ENCODE measurements around the gene TARS1.

The TARS1 gene

GRCh38 chr5:33487236-33487635 is 46.5 kb downstream of the TARS1 start:
- Histone ChIP-seq H3K4me3 (no peak overlapping the region), H3K27ac (no peak overlapping the region), H3K36me3 (no peaks in the 10 kb centered on the region), H3K9me3 (no peaks in the 10 kb centered on the region), H3K4me1 (peaks cover 0 to 7% (median 0%) of the 10 kb centered on the region in 4 donors), H3K27me3 (no peaks in the 10 kb centered on the region)
- TF ChIP-seq, protein P1, sequence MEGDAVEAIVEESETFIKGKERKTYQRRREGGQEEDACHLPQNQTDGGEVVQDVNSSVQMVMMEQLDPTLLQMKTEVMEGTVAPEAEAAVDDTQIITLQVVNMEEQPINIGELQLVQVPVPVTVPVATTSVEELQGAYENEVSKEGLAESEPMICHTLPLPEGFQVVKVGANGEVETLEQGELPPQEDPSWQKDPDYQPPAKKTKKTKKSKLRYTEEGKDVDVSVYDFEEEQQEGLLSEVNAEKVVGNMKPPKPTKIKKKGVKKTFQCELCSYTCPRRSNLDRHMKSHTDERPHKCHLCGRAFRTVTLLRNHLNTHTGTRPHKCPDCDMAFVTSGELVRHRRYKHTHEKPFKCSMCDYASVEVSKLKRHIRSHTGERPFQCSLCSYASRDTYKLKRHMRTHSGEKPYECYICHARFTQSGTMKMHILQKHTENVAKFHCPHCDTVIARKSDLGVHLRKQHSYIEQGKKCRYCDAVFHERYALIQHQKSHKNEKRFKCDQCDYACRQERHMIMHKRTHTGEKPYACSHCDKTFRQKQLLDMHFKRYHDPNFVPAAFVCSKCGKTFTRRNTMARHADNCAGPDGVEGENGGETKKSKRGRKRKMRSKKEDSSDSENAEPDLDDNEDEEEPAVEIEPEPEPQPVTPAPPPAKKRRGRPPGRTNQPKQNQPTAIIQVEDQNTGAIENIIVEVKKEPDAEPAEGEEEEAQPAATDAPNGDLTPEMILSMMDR (IDR thresholded peaks at IDR 0.05): no peak
- DNase-seq: no peak
- intact Hi-C loops (cut with DNase I; ENCODE audit: low total_unique reads): no loop called here

DNA sequence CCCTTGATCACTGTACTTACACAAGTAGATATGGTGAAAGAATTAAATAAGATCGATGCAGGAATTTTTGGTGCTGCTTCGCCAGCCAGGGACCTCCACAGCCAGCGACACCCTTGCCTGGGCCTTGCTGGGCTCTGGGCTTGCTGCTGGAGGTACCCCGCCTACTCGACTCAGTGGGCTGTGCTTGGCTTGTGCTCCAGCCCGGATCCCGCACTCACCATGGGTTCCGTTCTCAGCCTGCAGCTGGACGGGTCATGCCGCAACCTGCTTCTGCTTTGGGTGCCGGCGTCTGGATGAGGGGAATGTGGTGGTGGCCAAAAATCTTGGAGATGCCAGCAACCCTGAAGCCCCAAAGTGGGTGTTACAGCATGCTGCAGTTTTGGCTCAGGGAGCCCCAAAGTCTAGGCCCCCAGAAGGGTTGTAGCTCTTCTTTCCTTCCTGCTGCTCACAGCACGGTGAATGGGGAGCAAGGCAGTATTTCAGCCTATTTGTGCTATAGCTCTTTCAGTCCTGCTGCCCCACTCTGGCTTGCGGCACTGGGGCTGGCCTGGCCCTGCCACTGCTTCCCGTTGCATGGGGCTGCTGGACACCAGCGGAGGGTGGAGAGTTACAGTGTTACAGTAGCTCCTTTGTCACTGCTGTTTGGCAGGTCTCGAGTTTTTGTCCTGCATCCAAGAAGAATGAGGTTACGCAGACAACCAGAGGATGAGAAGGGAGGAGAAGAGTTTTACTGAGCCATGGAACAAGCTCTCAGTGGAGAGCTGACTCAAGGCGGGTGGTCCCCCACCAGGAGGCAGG is 48.0 kb downstream of the TARS1 start:
- Histone ChIP-seq H3K4me3 (no peak overlapping the region), H3K27ac (no peak overlapping the region), H3K36me3 (no peaks in the 10 kb centered on the region), H3K27me3 (no peaks in the 10 kb centered on the region), H3K9me3 (no peaks in the 10 kb centered on the region), H3K4me1 (peaks cover 0 to 8% (median 0%) of the 10 kb centered on the region in 4 donors)
- TF ChIP-seq, protein P1 (IDR thresholded peaks at IDR 0.05): no peak
- DNase-seq: no peak
- intact Hi-C loops (cut with DNase I; ENCODE audit: low total_unique reads): no loop called here

DNA sequence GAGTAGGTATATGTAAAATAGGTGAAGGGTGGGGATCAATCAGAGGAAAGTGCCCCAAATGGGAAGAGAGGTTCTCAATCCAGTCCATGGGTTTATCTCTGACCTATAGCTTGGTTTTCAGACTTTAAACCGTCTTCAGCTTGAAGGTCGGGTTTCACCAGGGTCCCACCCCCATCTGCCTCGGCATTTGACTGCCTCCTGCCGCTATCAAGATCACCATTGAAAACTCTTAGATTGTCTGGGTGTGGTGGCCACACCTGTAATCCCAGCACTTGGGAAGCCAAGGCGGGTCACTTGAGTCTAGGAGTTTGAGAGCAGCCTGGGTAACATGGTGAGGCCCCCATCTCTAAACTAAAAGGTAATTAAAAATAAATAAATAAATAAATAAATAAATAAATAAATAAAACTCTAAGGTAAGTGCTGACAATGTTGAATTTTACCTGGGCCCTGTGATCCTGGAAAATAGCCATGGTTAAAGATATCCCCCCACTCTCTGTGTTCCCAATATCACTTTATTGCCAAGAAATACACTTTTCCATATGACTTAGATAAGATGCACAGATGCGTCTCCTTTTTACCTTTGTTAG is 48.8 kb downstream of the TARS1 start:
- H3K36me3 ChIP-seq: no peaks in the 10 kb centered on the region
- peaks cover 0 to 8% (median 0%) of the 10 kb centered on the region in 4 donors for H3K4me1 ChIP-seq
- H3K27ac ChIP-seq: no peak overlapping the region
- H3K4me3 ChIP-seq: no peak overlapping the region
- no peaks in the 10 kb centered on the region for H3K9me3 ChIP-seq
- TF ChIP-seq, protein P1 (IDR thresholded peaks at IDR 0.05): no peak
- no peaks in the 10 kb centered on the region for H3K27me3 ChIP-seq
- intact Hi-C loops (cut with DNase I; ENCODE audit: low total_unique reads): no loop called here
- no peak for DNase-seq

DNA sequence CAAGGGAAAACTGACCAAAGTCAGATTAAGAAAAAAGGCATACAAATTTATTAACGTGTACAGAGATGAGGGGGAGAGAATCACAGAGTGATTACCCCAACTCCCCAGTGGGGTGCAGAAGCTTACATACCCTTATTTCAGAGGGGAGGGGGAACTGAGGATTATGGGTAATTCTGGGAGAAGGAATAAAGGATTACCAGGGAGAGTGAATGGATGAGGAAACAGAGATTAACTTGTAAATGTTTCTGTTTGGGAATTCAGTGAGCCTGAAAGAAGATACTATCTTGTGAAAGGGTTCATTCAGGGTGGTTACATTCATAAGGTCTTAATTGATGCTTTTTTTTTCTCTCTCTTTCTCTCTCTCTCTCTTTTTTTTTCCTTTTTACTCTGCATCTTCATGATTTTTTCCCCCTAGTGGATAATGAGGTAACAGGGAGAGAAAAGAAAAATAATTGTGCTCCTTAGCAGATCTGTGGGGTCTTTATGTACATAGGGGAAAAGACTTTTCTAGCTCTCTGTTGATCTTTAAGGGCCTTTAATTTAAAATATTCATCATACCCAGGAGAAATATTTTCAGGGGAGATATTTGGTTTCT is 49.4 kb downstream of the TARS1 start:
- Histone ChIP-seq H3K9me3 (no peaks in the 10 kb centered on the region), H3K4me1 (peaks cover 0 to 8% (median 0%) of the 10 kb centered on the region in 4 donors), H3K36me3 (no peaks in the 10 kb centered on the region), H3K27me3 (no peaks in the 10 kb centered on the region), H3K4me3 (no peak overlapping the region), H3K27ac (no peak overlapping the region)
- DNase-seq: no peak
- intact Hi-C loops (cut with DNase I; ENCODE audit: low total_unique reads): no loop called here
- TF ChIP-seq, protein P1 (IDR thresholded peaks at IDR 0.05): no peak

- no peaks in the 10 kb centered on the region for H3K27me3 ChIP-seq
- H3K9me3 ChIP-seq: no peaks in the 10 kb centered on the region
- no peak overlapping the region for H3K4me3 ChIP-seq
- no peaks in the 10 kb centered on the region for H3K36me3 ChIP-seq
- H3K27ac ChIP-seq: no peak overlapping the region
- DNase-seq: no peak
- intact Hi-C loops (cut with DNase I; ENCODE audit: low total_unique reads): no loop called here
- TF ChIP-seq, protein P1 (IDR thresholded peaks at IDR 0.05): no peak
- peaks cover 0 to 8% (median 0%) of the 10 kb centered on the region in 4 donors for H3K4me1 ChIP-seq
Measured at GRCh38 chr5:33491941-33492340, 51.2 kb downstream of the TARS1 start.

All from tibial artery (tissue), 4 donors.